SK-N-SH (cell line): ENCODE measurements around the gene PDE4A.

Source experiments
- EZH2phosphoT487 ChIP-seq: fragments of 200-600 bp; sonication (generic); IDR thresholded peaks from 2 replicates; pipeline ENCODE4 v1.6.1; 2017; ENCODE audit warnings: low read depth, mixed run types, mild to moderate bottlenecking, antibody characterized with exemption, moderate library complexity, borderline replicate concordance
- FOSL2 ChIP-seq: IDR thresholded peaks from 2 replicates; pipeline ENCODE4 v1.4.0; 2012; ENCODE audit warnings: low read depth, mild to moderate bottlenecking, moderate library complexity, borderline replicate concordance
- GABPA ChIP-seq: IDR thresholded peaks from 2 replicates; pipeline ENCODE4 v1.4.0; 2012; ENCODE audit warnings: low read depth, mild to moderate bottlenecking
- JUND ChIP-seq: IDR thresholded peaks from 2 replicates; pipeline ENCODE4 v1.4.0; 2012
- MXI1 ChIP-seq: IDR thresholded peaks from 2 replicates; pipeline ENCODE4 v1.6.1; 2012; ENCODE audit warnings: mild to moderate bottlenecking, low read depth, low read length, improper control_type of control experiment
- POLR2AphosphoS5 ChIP-seq: IDR thresholded peaks from 2 replicates; pipeline ENCODE4 v1.6.1; 2012; ENCODE audit warnings: low read depth, low read length
- RAD21 ChIP-seq: IDR thresholded peaks from 2 replicates; pipeline ENCODE4 v1.6.1; 2012; ENCODE audit warnings: mild to moderate bottlenecking, low read length
- RXRA ChIP-seq: IDR thresholded peaks from 2 replicates; pipeline ENCODE4 v1.4.0; 2012; ENCODE audit warnings: low read depth, mild to moderate bottlenecking, borderline replicate concordance
- SIN3A ChIP-seq: IDR thresholded peaks from 2 replicates; pipeline ENCODE4 v1.6.1; 2012; ENCODE audit warnings: low read depth, mild to moderate bottlenecking, low read length, moderate library complexity, borderline replicate concordance
- TAF1 ChIP-seq: IDR thresholded peaks from 2 replicates; pipeline ENCODE4 v1.6.1; 2012; ENCODE audit warnings: low read depth, mild to moderate bottlenecking, low read length, moderate library complexity, borderline replicate concordance
- TF ChIP-seq, protein P1 (sequence below): fragments of 200-600 bp; sonication (generic); IDR thresholded peaks from 2 replicates; pipeline ENCODE4 v1.6.1; 2017; ENCODE audit warnings: antibody characterized with exemption, mild to moderate bottlenecking, moderate library complexity
- TF ChIP-seq, protein P2 (sequence below): fragments of 150-350 bp; IDR thresholded peaks from 2 replicates; pipeline ENCODE4 v1.6.1; 2016; ENCODE audit warnings: mild to moderate bottlenecking, low read depth, low read length

DNA sequence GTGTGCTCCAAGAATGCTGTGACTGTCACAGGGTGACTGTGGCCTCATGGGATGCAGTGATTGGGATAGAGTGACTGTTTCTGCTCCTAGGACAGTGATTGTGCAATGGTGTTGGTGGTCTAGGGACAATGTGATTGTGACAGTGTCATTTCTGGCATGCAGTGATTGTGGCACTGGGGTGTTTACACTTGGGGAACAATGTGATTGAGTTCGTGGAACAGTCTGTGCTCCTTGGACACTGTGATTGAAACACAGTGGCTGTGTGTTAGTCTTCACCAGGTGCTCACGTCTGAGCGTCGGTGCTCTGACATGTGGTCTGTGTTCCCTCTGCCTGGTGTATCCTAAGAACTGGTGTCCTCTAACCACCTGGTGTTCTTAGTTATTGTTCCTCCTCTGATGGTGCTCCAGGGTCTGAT lies 1.7 kb downstream of the PDE4A start:
- TF ChIP-seq EZH2phosphoT487 (no peak), MXI1 (no peak), SIN3A (no peak), GABPA (no peak), POLR2AphosphoS5 (no peak), JUND (no peak), RAD21 (no peak), RXRA (no peak), TAF1 (no peak), FOSL2 (no peak)
- TF ChIP-seq, protein P1, sequence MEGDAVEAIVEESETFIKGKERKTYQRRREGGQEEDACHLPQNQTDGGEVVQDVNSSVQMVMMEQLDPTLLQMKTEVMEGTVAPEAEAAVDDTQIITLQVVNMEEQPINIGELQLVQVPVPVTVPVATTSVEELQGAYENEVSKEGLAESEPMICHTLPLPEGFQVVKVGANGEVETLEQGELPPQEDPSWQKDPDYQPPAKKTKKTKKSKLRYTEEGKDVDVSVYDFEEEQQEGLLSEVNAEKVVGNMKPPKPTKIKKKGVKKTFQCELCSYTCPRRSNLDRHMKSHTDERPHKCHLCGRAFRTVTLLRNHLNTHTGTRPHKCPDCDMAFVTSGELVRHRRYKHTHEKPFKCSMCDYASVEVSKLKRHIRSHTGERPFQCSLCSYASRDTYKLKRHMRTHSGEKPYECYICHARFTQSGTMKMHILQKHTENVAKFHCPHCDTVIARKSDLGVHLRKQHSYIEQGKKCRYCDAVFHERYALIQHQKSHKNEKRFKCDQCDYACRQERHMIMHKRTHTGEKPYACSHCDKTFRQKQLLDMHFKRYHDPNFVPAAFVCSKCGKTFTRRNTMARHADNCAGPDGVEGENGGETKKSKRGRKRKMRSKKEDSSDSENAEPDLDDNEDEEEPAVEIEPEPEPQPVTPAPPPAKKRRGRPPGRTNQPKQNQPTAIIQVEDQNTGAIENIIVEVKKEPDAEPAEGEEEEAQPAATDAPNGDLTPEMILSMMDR, result no peak
- TF ChIP-seq, protein P2, sequence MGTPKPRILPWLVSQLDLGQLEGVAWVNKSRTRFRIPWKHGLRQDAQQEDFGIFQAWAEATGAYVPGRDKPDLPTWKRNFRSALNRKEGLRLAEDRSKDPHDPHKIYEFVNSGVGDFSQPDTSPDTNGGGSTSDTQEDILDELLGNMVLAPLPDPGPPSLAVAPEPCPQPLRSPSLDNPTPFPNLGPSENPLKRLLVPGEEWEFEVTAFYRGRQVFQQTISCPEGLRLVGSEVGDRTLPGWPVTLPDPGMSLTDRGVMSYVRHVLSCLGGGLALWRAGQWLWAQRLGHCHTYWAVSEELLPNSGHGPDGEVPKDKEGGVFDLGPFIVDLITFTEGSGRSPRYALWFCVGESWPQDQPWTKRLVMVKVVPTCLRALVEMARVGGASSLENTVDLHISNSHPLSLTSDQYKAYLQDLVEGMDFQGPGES, result no peak
